ENCODE measurements around the gene PACC1.
A peak's percentile ranks its signal among the peaks of the same experiment; 100 is the strongest.
"Not testable (repeated sequence)": the region's sequence is repeated elsewhere in the genome, so short reads cannot be mapped to it uniquely, and the experiment has no call there.

PACC1 gene

GRCh38 chr1:212326541-212326940 lies 88.1 kb downstream of the PACC1 start:
- no peak for DNase-seq

- DNase-seq = no peak
Observed at GRCh38 chr1:212323066-212323465, 91.6 kb downstream of the PACC1 start.

GRCh38 chr1:212321031-212321430 lies 93.7 kb downstream of the PACC1 start:
- not testable (repeated sequence) for DNase-seq

GRCh38 chr1:212317916-212318315 lies 96.8 kb downstream of the PACC1 start:
- DNase-seq = no peak

- peak; percentile 10 for DNase-seq
Observed at GRCh38 chr1:212315907-212316306, 98.8 kb downstream of the PACC1 start.

GRCh38 chr1:212315184-212315583 lies 99.5 kb downstream of the PACC1 start:
- DNase-seq = no peak

Data from NCI-H146 (cell line).